Memory B cell (primary cell): ENCODE results near the gene TMTC2.
"Not testable (repeated sequence)": the region's sequence is repeated elsewhere in the genome, so short reads cannot be mapped to it uniquely, and the experiment has no call there.

Experiments used
- ATAC-seq: fragments of 150-1000 bp; cut with Tn5 transposase; 2 replicates; pipeline ENCODE4 v1.10.0; 2021; ENCODE audit warnings: low read depth, mild to moderate bottlenecking, moderate library complexity
- DNase-seq, 2 donors: peaks; one replicate each; pipeline ENCODE4 v3.0.0; 2022; ENCODE audit warnings: low spot score in 2 of 2
- H3K27ac Mint-ChIP-seq: one replicate; pipeline ENCODE4 v1.8.0; 2022; ENCODE audit warnings: mild to moderate bottlenecking, moderate library complexity, mixed read lengths
- H3K27me3 Mint-ChIP-seq: one replicate; pipeline ENCODE4 v1.8.0; 2022; ENCODE audit warnings: mixed read lengths
- H3K36me3 Mint-ChIP-seq: one replicate; pipeline ENCODE4 v1.8.0; 2022; ENCODE audit warnings: mild to moderate bottlenecking, mixed read lengths
- H3K4me1 Mint-ChIP-seq: one replicate; pipeline ENCODE4 v1.8.0; 2022; ENCODE audit warnings: mixed read lengths
- H3K4me3 Mint-ChIP-seq: one replicate; pipeline ENCODE4 v1.8.0; 2022; ENCODE audit warnings: mild to moderate bottlenecking, moderate library complexity, mixed read lengths
- H3K9me3 Mint-ChIP-seq: one replicate; pipeline ENCODE4 v1.8.0; 2022; ENCODE audit warnings: mixed read lengths

Gene TMTC2

DNA sequence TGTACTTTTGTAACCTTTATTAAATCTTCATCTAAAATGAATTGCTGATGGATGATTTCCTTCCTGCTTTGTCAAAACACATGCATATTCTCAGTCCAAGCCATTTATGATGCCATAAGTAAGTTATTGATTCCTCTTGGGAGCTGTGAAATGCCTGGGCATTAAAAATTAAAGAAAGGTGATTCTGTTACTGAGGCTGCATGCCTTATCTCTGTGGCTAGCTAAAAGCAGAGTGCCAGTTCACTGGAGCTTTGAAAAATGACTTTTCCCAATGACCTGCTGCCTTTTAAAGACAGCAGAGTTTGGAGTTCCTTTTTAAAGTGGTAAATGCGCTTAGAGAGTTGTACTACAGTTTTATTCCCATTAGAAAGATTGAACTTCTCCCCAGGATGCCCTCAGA is 152.1 kb downstream of the TMTC2 start:
- DNase-seq (no peak), ATAC-seq (no peak)
- H3K4me3 Mint-ChIP-seq: no peak overlapping the region
- H3K36me3 Mint-ChIP-seq: no peaks in the 10 kb centered on the region
- H3K27me3 Mint-ChIP-seq: no peaks in the 10 kb centered on the region
- no peaks in the 10 kb centered on the region for H3K4me1 Mint-ChIP-seq
- H3K27ac Mint-ChIP-seq: no peak overlapping the region
- no peaks in the 10 kb centered on the region for H3K9me3 Mint-ChIP-seq

- Mint-ChIP-seq H3K36me3 (no peaks in the 10 kb centered on the region), H3K4me1 (no peaks in the 10 kb centered on the region), H3K9me3 (no peaks in the 10 kb centered on the region), H3K4me3 (no peak overlapping the region), H3K27ac (no peak overlapping the region), H3K27me3 (no peaks in the 10 kb centered on the region)
- DNase-seq: no peak
- no peak for ATAC-seq
Observed at GRCh38 chr12:82839796-82840195, 153.1 kb downstream of the TMTC2 start.

- no peaks in the 10 kb centered on the region for H3K9me3 Mint-ChIP-seq
- H3K27me3 Mint-ChIP-seq: no peaks in the 10 kb centered on the region
- no peaks in the 10 kb centered on the region for H3K4me1 Mint-ChIP-seq
- DNase-seq (no peak), ATAC-seq (no peak)
- H3K4me3 Mint-ChIP-seq: no peak overlapping the region
- H3K27ac Mint-ChIP-seq: no peak overlapping the region
- no peaks in the 10 kb centered on the region for H3K36me3 Mint-ChIP-seq
Observed at GRCh38 chr12:82841487-82841904, 154.8 kb downstream of the TMTC2 start.

GRCh38 chr12:82842480-82842879 is 155.8 kb downstream of the TMTC2 start:
- Mint-ChIP-seq H3K4me1 (no peaks in the 10 kb centered on the region), H3K27ac (no peak overlapping the region), H3K4me3 (no peak overlapping the region), H3K27me3 (no peaks in the 10 kb centered on the region), H3K36me3 (no peaks in the 10 kb centered on the region), H3K9me3 (no peaks in the 10 kb centered on the region)
- DNase-seq: no peak
- ATAC-seq: no peak

GRCh38 chr12:82845076-82845475 is 158.4 kb downstream of the TMTC2 start:
- H3K27ac Mint-ChIP-seq, DNase-seq, H3K4me3 Mint-ChIP-seq, H3K9me3 Mint-ChIP-seq, H3K4me1 Mint-ChIP-seq, H3K36me3 Mint-ChIP-seq, ATAC-seq, H3K27me3 Mint-ChIP-seq: not testable (repeated sequence)

DNA sequence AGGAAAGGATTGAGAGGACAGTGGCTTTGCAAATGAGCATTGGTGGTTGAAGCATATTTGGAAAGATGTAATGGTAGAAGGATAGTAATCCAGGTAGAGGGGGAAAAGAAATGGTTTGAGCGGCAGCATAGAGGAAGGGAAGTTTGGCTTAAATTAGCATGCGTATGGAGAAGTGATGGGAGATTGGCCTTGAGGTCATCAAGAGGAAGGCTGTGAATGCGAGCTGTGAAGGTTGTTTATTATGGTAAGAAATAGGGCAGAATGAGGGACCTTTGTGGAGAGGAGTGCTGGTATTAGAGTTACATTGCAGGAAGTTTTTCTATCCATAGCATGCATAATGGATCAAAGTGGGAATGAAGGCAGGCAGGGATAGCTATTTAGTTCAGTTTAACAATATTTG is 162.1 kb downstream of the TMTC2 start:
- no peaks in the 10 kb centered on the region for H3K27me3 Mint-ChIP-seq
- no peak overlapping the region for H3K4me3 Mint-ChIP-seq
- ATAC-seq (no peak), DNase-seq (no peak)
- H3K36me3 Mint-ChIP-seq: peaks cover 2% of the 10 kb centered on the region
- no peaks in the 10 kb centered on the region for H3K4me1 Mint-ChIP-seq
- no peak overlapping the region for H3K27ac Mint-ChIP-seq
- H3K9me3 Mint-ChIP-seq: peaks cover 2% of the 10 kb centered on the region

DNA sequence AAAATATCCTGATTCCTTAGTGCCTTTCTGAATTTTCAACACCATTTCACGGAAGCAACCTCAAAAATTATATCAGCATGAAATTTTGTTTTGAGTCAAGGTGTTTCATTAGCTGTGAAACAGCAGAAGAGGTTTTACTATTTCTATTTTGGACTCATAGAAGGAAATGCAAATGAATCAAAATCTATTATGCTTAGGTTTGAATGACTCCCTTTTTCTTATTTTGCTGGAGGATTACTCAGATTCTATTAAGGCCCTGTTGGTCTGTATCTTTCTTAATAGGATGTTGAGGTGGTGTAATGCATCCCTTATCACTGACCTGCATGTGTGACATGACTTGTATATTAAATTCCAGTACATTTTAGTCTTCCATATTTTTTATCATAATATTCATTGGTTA is 165.8 kb downstream of the TMTC2 start:
- H3K4me1 Mint-ChIP-seq: no peaks in the 10 kb centered on the region
- peaks cover 2% of the 10 kb centered on the region for H3K9me3 Mint-ChIP-seq
- ATAC-seq (no peak), DNase-seq (no peak)
- peaks cover 5% of the 10 kb centered on the region for H3K36me3 Mint-ChIP-seq
- H3K4me3 Mint-ChIP-seq: no peak overlapping the region
- no peak overlapping the region for H3K27ac Mint-ChIP-seq
- H3K27me3 Mint-ChIP-seq: no peaks in the 10 kb centered on the region

GRCh38 chr12:82855872-82856271 is 169.2 kb downstream of the TMTC2 start:
- Mint-ChIP-seq H3K27ac (no peak overlapping the region), H3K9me3 (no peaks in the 10 kb centered on the region)
- no peak for ATAC-seq

GRCh38 chr12:82857276-82857675 is 170.6 kb downstream of the TMTC2 start:
- Mint-ChIP-seq H3K36me3 (peaks cover 7% of the 10 kb centered on the region), H3K4me1 (no peaks in the 10 kb centered on the region), H3K4me3 (no peak overlapping the region), H3K27me3 (no peaks in the 10 kb centered on the region), H3K9me3 (no peaks in the 10 kb centered on the region), H3K27ac (no peak overlapping the region)
- ATAC-seq: no peak
- no peak for DNase-seq

More at GRCh38 chr12:82855872-82856271, 169.2 kb downstream of the TMTC2 start:
- Mint-ChIP-seq H3K4me1 (no peaks in the 10 kb centered on the region), H3K27me3 (no peaks in the 10 kb centered on the region), H3K4me3 (no peak overlapping the region), H3K36me3 (peaks cover 7% of the 10 kb centered on the region)
- no peak for DNase-seq

GRCh38 chr12:82857911-82858533 is 171.3 kb downstream of the TMTC2 start:
- peaks cover 7% of the 10 kb centered on the region for H3K36me3 Mint-ChIP-seq
- H3K4me1 Mint-ChIP-seq: no peaks in the 10 kb centered on the region
- H3K27ac Mint-ChIP-seq: no peak overlapping the region
- ATAC-seq (no peak), DNase-seq (no peak)
- H3K4me3 Mint-ChIP-seq: no peak overlapping the region
- no peaks in the 10 kb centered on the region for H3K9me3 Mint-ChIP-seq
- H3K27me3 Mint-ChIP-seq: no peaks in the 10 kb centered on the region

DNA sequence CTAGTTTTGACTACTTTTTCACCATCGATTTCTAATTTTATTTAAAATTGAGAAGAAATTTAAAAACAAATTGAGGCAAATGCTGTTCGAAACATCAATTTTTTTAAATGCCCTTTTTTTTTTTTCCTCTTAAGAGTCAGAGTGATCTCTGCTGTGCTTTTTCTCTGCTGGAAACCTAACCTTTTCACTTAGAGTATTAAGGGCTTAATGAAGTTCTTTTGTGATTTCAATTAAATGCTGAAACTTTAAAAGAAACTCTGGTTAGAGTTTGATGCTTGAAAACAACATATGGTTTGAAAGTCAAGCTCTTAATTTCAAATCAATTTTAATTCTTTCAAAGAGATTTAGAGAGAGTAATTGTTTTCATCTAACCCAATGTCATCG is 171.8 kb downstream of the TMTC2 start:
- no peaks in the 10 kb centered on the region for H3K9me3 Mint-ChIP-seq
- H3K4me1 Mint-ChIP-seq: no peaks in the 10 kb centered on the region
- no peak overlapping the region for H3K4me3 Mint-ChIP-seq
- H3K27me3 Mint-ChIP-seq: no peaks in the 10 kb centered on the region
- H3K27ac Mint-ChIP-seq: no peak overlapping the region
- ATAC-seq (no peak), DNase-seq (no peak)
- H3K36me3 Mint-ChIP-seq: peaks cover 9% of the 10 kb centered on the region

DNA sequence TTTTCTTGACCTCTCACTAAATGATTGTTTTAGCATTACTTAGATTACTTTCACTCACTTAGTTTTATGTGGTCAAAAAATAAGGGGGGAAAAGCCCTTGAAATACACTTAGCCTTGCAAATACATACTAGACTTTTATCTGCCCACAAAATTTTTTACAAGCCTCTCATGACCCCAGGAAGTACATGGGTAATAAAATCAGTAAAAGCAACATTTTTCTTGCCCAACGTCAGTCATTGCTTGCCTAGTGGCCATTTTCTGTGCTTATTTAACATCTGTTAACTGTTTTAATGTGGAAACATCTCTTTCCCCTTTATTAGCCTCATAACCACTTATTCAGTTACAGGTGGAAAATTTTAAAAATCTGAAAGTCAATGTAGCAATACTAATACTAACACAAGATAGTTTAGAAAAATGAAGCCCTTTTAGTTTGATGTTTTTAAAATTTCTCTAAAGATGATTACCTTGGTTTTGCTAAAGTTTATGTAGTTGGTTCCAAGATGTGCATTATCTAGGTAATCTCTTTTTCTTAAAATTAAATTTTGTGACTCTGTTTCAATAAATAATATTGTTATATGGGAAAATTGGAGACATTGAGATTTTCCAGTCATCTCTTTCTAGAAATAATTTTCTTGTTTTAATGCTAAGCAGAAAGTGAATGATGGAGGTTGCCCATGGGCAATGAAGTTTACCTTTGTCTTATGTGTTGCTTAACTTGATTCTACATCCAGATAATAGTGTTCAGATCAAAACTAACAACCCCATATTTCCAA is 175.5 kb downstream of the TMTC2 start:
- Mint-ChIP-seq H3K27ac (no peak overlapping the region), H3K36me3 (peaks cover 9% of the 10 kb centered on the region), H3K9me3 (peaks cover 3% of the 10 kb centered on the region), H3K4me1 (no peaks in the 10 kb centered on the region), H3K4me3 (no peak overlapping the region), H3K27me3 (no peaks in the 10 kb centered on the region)
- DNase-seq (no peak), ATAC-seq (no peak)

DNA sequence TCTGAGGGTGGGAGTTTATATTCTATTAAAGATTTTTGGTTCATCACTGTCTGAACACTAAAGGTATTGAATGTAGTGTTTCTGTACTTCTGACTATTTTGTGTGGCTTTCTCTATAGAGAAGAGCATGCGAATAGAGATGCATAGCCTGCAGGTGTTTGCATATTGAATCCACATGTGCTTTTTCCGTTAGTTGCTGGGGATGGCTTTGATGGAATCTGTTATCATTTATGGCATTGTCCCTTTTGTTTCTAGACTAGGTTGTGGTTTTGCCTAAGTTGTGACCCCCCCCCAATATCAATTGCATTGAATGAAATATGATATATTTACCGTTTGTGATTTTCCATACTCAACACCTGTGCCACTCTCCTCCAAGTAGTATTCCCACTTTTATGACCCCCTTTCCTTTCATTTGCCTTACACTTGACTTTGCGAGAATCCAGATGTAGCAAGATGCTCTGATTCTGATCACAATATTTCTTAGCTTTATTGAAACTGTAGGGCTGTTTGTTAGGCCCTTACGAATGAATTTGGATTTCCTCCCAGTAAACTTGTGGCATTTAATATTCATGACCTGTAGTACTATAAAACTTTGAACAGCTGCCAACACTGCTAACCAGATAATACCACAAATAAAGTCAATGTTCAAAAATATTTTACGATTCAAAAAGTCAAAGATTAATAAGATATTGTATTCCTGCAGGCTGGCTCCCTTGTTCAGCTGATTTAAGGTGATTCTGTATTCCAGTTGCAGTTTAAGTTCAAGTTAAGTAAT is 176.4 kb downstream of the TMTC2 start:
- H3K4me3 Mint-ChIP-seq: no peak overlapping the region
- H3K9me3 Mint-ChIP-seq: peaks cover 3% of the 10 kb centered on the region
- no peak for ATAC-seq
- no peaks in the 10 kb centered on the region for H3K27me3 Mint-ChIP-seq
- DNase-seq: no peak
- no peak overlapping the region for H3K27ac Mint-ChIP-seq
- no peaks in the 10 kb centered on the region for H3K4me1 Mint-ChIP-seq
- peaks cover 7% of the 10 kb centered on the region for H3K36me3 Mint-ChIP-seq

DNA sequence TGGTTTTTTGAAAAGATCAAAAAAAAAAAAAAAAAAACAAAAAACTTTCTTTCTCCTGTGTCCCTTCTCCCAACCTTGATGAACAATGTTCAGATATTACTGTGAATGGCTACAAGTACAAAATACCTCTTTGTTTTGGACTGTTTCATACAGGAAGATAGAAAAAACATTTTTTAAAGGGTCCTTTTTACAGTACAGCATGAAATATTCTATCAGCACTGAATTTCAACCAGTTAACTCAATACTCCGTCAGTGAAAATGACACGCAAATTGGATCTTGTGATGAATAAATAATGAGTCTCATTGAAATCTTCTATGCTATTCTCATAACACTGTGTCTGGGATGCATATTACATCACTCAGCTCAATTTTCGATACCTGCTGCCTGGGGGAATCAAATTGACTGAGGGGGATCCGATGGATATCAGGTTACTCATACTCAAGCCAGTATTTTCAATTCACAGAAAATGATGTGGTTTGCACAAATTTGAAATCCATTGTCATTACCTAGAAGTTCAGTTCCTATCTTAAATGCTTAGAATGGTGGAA is 179.6 kb downstream of the TMTC2 start:
- peaks cover 5% of the 10 kb centered on the region for H3K4me1 Mint-ChIP-seq
- DNase-seq: no peak
- no peak overlapping the region for H3K4me3 Mint-ChIP-seq
- ATAC-seq: no peak
- peaks cover 3% of the 10 kb centered on the region for H3K9me3 Mint-ChIP-seq
- H3K36me3 Mint-ChIP-seq: peaks cover 6% of the 10 kb centered on the region
- no peaks in the 10 kb centered on the region for H3K27me3 Mint-ChIP-seq
- no peak overlapping the region for H3K27ac Mint-ChIP-seq
